ENCODE results near the gene RHBDD1. TPM values are rescaled to one million over a fixed set of nuclear protein-coding genes. Genes with fewer than 3 reads are reported as not detected.

RHBDD1 gene
- total RNA-seq, 1 donor from 2014 or later, result 35.1 TPM

- H3K4me1 ChIP-seq, result no peaks in the 10 kb centered on the region
- no peaks in the 10 kb centered on the region for H3K9me3 ChIP-seq (replicated peaks)
- DNase-seq, result no peak
- H3K27me3 ChIP-seq (ENCODE audit: low read depth), result no peaks in the 10 kb centered on the region
- H3K4me3 ChIP-seq, result no peak overlapping the region
- peaks cover 6% of the 10 kb centered on the region for H3K36me3 ChIP-seq
- intact Hi-C loops (cut with micrococcal nuclease), result no loop called here
- H3K27ac ChIP-seq (replicated peaks), result no peak overlapping the region
- no peak for TF ChIP-seq CTCF (IDR thresholded peaks at IDR 0.05; ENCODE audit: borderline replicate concordance)
Measured at GRCh38 chr2:226965376-226965775, 129.5 kb downstream of the RHBDD1 start.

- H3K9me3 ChIP-seq (replicated peaks), result no peaks in the 10 kb centered on the region
- H3K36me3 ChIP-seq, result peaks cover 6% of the 10 kb centered on the region
- no peaks in the 10 kb centered on the region for H3K4me1 ChIP-seq
- intact Hi-C loops (cut with micrococcal nuclease), result no loop called here
- H3K27me3 ChIP-seq (ENCODE audit: low read depth), result no peaks in the 10 kb centered on the region
- H3K27ac ChIP-seq (replicated peaks), result no peak overlapping the region
- TF ChIP-seq CTCF (IDR thresholded peaks at IDR 0.05; ENCODE audit: borderline replicate concordance), result no peak
- DNase-seq, result no peak
- no peak overlapping the region for H3K4me3 ChIP-seq
Measured at GRCh38 chr2:226969417-226970080, 133.7 kb downstream of the RHBDD1 start.

DNA sequence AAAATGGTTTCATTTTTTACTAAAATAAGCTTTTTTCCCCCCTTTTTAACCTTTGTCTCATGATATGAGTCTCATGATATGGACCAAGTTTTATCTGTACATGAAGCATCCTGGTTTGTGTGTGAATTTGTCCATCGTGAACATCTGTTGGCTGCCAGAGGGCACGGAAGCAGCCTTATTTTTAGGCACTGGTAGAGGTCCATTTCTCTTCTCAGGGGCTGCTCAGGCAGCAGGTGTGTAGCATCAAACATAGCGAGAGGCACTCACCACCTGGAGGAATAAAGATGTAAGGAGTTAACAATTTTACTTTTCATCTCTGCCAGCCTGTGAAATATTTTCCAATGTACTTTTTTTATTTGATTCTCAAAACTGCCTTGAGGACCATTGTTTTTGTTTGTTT, 134.5 kb downstream of the RHBDD1 start:
- DNase-seq, result no peak
- Histone ChIP-seq H3K4me1 (no peaks in the 10 kb centered on the region), H3K27ac (replicated peaks) (no peak overlapping the region), H3K4me3 (no peak overlapping the region), H3K9me3 (replicated peaks) (no peaks in the 10 kb centered on the region), H3K36me3 (peaks cover 3% of the 10 kb centered on the region), H3K27me3 (ENCODE audit: low read depth) (no peaks in the 10 kb centered on the region)
- intact Hi-C loops (cut with micrococcal nuclease), result no loop called here
- TF ChIP-seq CTCF (IDR thresholded peaks at IDR 0.05; ENCODE audit: borderline replicate concordance), result no peak

- intact Hi-C loops (cut with micrococcal nuclease), result no loop called here
- no peak for DNase-seq
- H3K9me3 ChIP-seq (replicated peaks), result no peaks in the 10 kb centered on the region
- H3K27ac ChIP-seq (replicated peaks), result no peak overlapping the region
- no peaks in the 10 kb centered on the region for H3K4me1 ChIP-seq
- H3K4me3 ChIP-seq, result no peak overlapping the region
- no peaks in the 10 kb centered on the region for H3K27me3 ChIP-seq (ENCODE audit: low read depth)
- H3K36me3 ChIP-seq, result no peaks in the 10 kb centered on the region
- TF ChIP-seq CTCF (IDR thresholded peaks at IDR 0.05; ENCODE audit: borderline replicate concordance), result no peak
Measured at GRCh38 chr2:226971084-226971483, 135.2 kb downstream of the RHBDD1 start.

- no peak overlapping the region for H3K27ac ChIP-seq (replicated peaks)
- no peak for TF ChIP-seq CTCF (IDR thresholded peaks at IDR 0.05; ENCODE audit: borderline replicate concordance)
- no peaks in the 10 kb centered on the region for H3K36me3 ChIP-seq
- H3K27me3 ChIP-seq (ENCODE audit: low read depth), result no peaks in the 10 kb centered on the region
- no peaks in the 10 kb centered on the region for H3K9me3 ChIP-seq (replicated peaks)
- no peaks in the 10 kb centered on the region for H3K4me1 ChIP-seq
- no peak overlapping the region for H3K4me3 ChIP-seq
- no peak for DNase-seq
- intact Hi-C loops (cut with micrococcal nuclease), result no loop called here
Measured at GRCh38 chr2:226971770-226972169, 135.9 kb downstream of the RHBDD1 start.
